ENCODE results near the gene JHY. TPM values are rescaled to one million over a fixed set of nuclear protein-coding genes. Genes with fewer than 3 reads are reported as not detected.
A peak's percentile ranks its signal among the peaks of the same experiment; 100 is the strongest.

JHY gene
- total and polyA plus RNA-seq, 2 of the 4 experiments (the other 2 are of a cell fraction), result 0.51 to 0.54 TPM

GRCh38 chr11:122981388-122982264 lies 99.1 kb downstream of the JHY start, which contains the start of gene BSX:
Gene BSX, minus strand, starts transcription at chr11:122981834. Its CDS starts 163 bp downstream, at chr11:122981671.
- Histone ChIP-seq H3K36me3 (ENCODE audit: control insufficient read depth, insufficient read depth, low read length) (no peaks in the 10 kb centered on the region), H2BK5ac (ENCODE audit: low read depth, low read length, poor library complexity, severe bottlenecking) (no peak within 1 kb of the TSS), H4K8ac (ENCODE audit: low read depth in 2 of 2, low read length in 2 of 2) (no peak within 1 kb of the TSS), H4K5ac (ENCODE audit: low read depth, low read length) (no peak within 1 kb of the TSS), H3K4me1 (ENCODE audit: control insufficient read depth, insufficient read depth, low read length) (no peaks in the 10 kb centered on the region), H3K9me1 (ENCODE audit: insufficient read depth, low read length) (no peaks in the 10 kb centered on the region; the same call in 1 of the 2 replicates), H2BK120ac (ENCODE audit: low read depth, low read length) (no peak within 1 kb of the TSS), H3K9me3 (ENCODE audit: control insufficient read depth, insufficient read depth, low read length) (peaks cover 6% of the 10 kb centered on the region), H3K79me1 (ENCODE audit: low read depth in 1 of 2, low read length in 2 of 2) (no peaks in the 10 kb centered on the region), H3K4ac (ENCODE audit: low read depth, low read length) (no peak within 1 kb of the TSS), H3K18ac (ENCODE audit: low read depth, low read length) (no peak within 1 kb of the TSS), H3K56ac (ENCODE audit: extremely low read depth, insufficient read depth, low read length) (no peak within 1 kb of the TSS), H3K9ac (ENCODE audit: low read depth, low read length) (no peak within 1 kb of the TSS), H3K4me3 (ENCODE audit: insufficient read depth, low read depth, low read length) (no peak within 1 kb of the TSS), H3K27ac (ENCODE audit: insufficient read depth, low read length) (no peak within 1 kb of the TSS), H3K4me2 (ENCODE audit: low read depth, low read length) (no peak within 1 kb of the TSS), H4K91ac (ENCODE audit: insufficient read depth, low read depth, low read length) (no peak within 1 kb of the TSS), H2BK20ac (ENCODE audit: low read depth, low read length) (no peak within 1 kb of the TSS), H4K20me1 (ENCODE audit: insufficient read depth, low read length) (no peaks in the 10 kb centered on the region), H3K27me3 (ENCODE audit: control insufficient read depth, insufficient read depth, low read length) (peaks cover 79% of the 10 kb centered on the region), H3K14ac (replicated peaks; ENCODE audit: low read depth, low read length) (no peak within 1 kb of the TSS), H2AK5ac (ENCODE audit: low read depth, low read length) (no peak within 1 kb of the TSS), H2AK9ac (replicated peaks; ENCODE audit: low read depth, low read length, poor library complexity) (no peak within 1 kb of the TSS), H3K23ac (ENCODE audit: low read depth, low read length) (no peak within 1 kb of the TSS), H2BK15ac (ENCODE audit: low read depth, low read length) (no peak within 1 kb of the TSS), H2AFZ (replicated peaks; ENCODE audit: low read length, poor library complexity) (no peak within 1 kb of the TSS)
- TF ChIP-seq MAZ (IDR thresholded peaks at IDR 0.05; ENCODE audit: borderline replicate concordance, low read depth, low read length), result peak; percentile 54; the same call in 1 of the 2 replicates
- TF ChIP-seq RAD21 (IDR thresholded peaks at IDR 0.05; ENCODE audit: low read length), result no peak
- dilution Hi-C loops (cut with HindIII; ENCODE audit: low sequenced_read_pairs, unreplicated experiment) (no loop called here), in situ Hi-C loops (cut with MboI; ENCODE audit: low sequenced_read_pairs) (no loop called here), intact Hi-C loops (cut with micrococcal nuclease) (no loop called here)
- DNase-seq (peak; percentile 17), ATAC-seq (ENCODE audit: low read depth) (peak; percentile 86)
- POLR2A ChIA-PET (ENCODE audit: unreplicated experiment), result no interaction called here
- 7% methylated on average over 11 of the region's 35 CpGs; no CpG with 5 or more reads in 1 of the 2 experiments for WGBS, 2 experiments (ENCODE audit: extremely low coverage in 2 of 2, insufficient read length in 1 of 2)
- CTCF ChIA-PET, result no interaction called here
- BruUV-seq (replicated peaks), result no TSS peak
